CD4-positive, CD25-positive, alpha-beta regulatory T cell (primary cell): ENCODE measurements around the gene KCNG3. TPM values are rescaled to one million over a fixed set of nuclear protein-coding genes. Genes with fewer than 3 reads are reported as not detected.

Experiments used
- ATAC-seq, 2 donors: fragments of 150-1000 bp; cut with Tn5 transposase; one replicate each; pipeline ENCODE4 v1.10.0; 2021; ENCODE audit warnings: low read depth in 2 of 2, moderate number of reproducible peaks in 2 of 2, moderate library complexity in 1 of 2
- DNase-seq, 3 donors: peaks; one replicate each; pipeline versions ENCODE4 v3.0.0 to v3.0.0-alpha.2; 2012 to 2022; ENCODE audit warnings: mixed read lengths in 1 of 3
- H3K27ac ChIP-seq: one replicate; pipeline ENCODE4 v1.7.0; 2013; ENCODE audit warnings: mild to moderate bottlenecking, low read length; ENCODE audit not compliant: insufficient read depth, poor library complexity, severe bottlenecking
- H3K27me3 ChIP-seq: one replicate; pipeline ENCODE4 v1.7.0; 2013; ENCODE audit warnings: low read length; ENCODE audit not compliant: control insufficient read depth, insufficient read depth
- H3K36me3 ChIP-seq: one replicate; pipeline ENCODE4 v1.7.0; 2013; ENCODE audit warnings: mild to moderate bottlenecking, low read length, moderate library complexity; ENCODE audit not compliant: control insufficient read depth, insufficient read depth
- H3K4me1 ChIP-seq: 2 replicates; pipeline ENCODE4 v1.7.0; 2013; ENCODE audit warnings: mild to moderate bottlenecking, low read length; ENCODE audit not compliant: insufficient read depth, control insufficient read depth, poor library complexity, severe bottlenecking
- H3K4me3 ChIP-seq: one replicate; pipeline ENCODE4 v1.7.0; 2013; ENCODE audit warnings: low read depth, mild to moderate bottlenecking, low read length, moderate library complexity
- H3K9me3 ChIP-seq, 2 experiments: 1 replicate in 1 of 2; 2 replicates in 1 of 2; pipeline ENCODE4 v1.7.0; 2013; ENCODE audit warnings: low read length in 2 of 2, mild to moderate bottlenecking in 1 of 2, moderate library complexity in 1 of 2; ENCODE audit not compliant: control insufficient read depth in 2 of 2
- H3K27ac Mint-ChIP-seq, 3 donors: one replicate each; pipeline ENCODE4 v1.8.0; 2020 to 2022; ENCODE audit warnings: mild to moderate bottlenecking in 3 of 3, mixed read lengths in 3 of 3, moderate library complexity in 2 of 3
- H3K27me3 Mint-ChIP-seq: one replicate; pipeline ENCODE4 v1.8.0; 2022; ENCODE audit warnings: mild to moderate bottlenecking, mixed read lengths
- H3K36me3 Mint-ChIP-seq: one replicate; pipeline ENCODE4 v1.8.0; 2020; ENCODE audit warnings: mixed read lengths
- H3K4me1 Mint-ChIP-seq, 4 donors: one replicate each; pipeline ENCODE4 v1.8.0; 2020 to 2022; ENCODE audit warnings: mixed read lengths in 4 of 4, mild to moderate bottlenecking in 1 of 4
- H3K4me3 Mint-ChIP-seq, 4 donors: one replicate each; pipeline ENCODE4 v1.8.0; 2020 to 2022; ENCODE audit warnings: mild to moderate bottlenecking in 4 of 4, mixed read lengths in 4 of 4, moderate library complexity in 3 of 4
- H3K9me3 Mint-ChIP-seq, 7 donors: one replicate each; pipeline ENCODE4 v1.8.0; 2020 to 2022; ENCODE audit warnings: mixed read lengths in 7 of 7, mild to moderate bottlenecking in 3 of 7, moderate library complexity in 2 of 7
- polyA plus RNA-seq, 4 donors: library from polyadenylated mRNA; unstranded; fragments of 300-500 nt; fragmentation: Illumina TruSeq; gene quantifications; one replicate each; pipeline ENCODE4 v1.2.3, GENCODE V29; 2021
- total RNA-seq: library from RNA; stranded (reverse); gene quantifications from one replicate; pipeline ENCODE4 v1.2.3, GENCODE V29; 2022

The KCNG3 gene
- total and polyA plus RNA-seq, 5 donors from 2014 or later: not detected

- H3K27ac ChIP-seq: no peak overlapping the region
- no peak overlapping the region for H3K27ac Mint-ChIP-seq
- no peaks in the 10 kb centered on the region for H3K4me1 Mint-ChIP-seq
- H3K36me3 Mint-ChIP-seq: no peaks in the 10 kb centered on the region
- no peak overlapping the region for H3K4me3 ChIP-seq
- H3K4me1 ChIP-seq: no peaks in the 10 kb centered on the region
- no peaks in the 10 kb centered on the region for H3K9me3 ChIP-seq
- H3K27me3 ChIP-seq: peaks cover 15% of the 10 kb centered on the region
- H3K36me3 ChIP-seq: no peaks in the 10 kb centered on the region
- peaks cover 0 to 1% (median 0%) of the 10 kb centered on the region in 7 donors for H3K9me3 Mint-ChIP-seq
- DNase-seq (no peak), ATAC-seq (no peak)
- no peak overlapping the region for H3K4me3 Mint-ChIP-seq
- H3K27me3 Mint-ChIP-seq: peaks cover 34% of the 10 kb centered on the region
Measured at GRCh38 chr2:42438685-42439084, 55.1 kb downstream of the KCNG3 start.

GRCh38 chr2:42436370-42436769, 57.4 kb downstream of the KCNG3 start:
- peaks cover 0 to 2% (median 0%) of the 10 kb centered on the region in 7 donors for H3K9me3 Mint-ChIP-seq
- peaks cover 15% of the 10 kb centered on the region for H3K27me3 ChIP-seq
- H3K36me3 ChIP-seq: no peaks in the 10 kb centered on the region
- no peaks in the 10 kb centered on the region for H3K4me1 Mint-ChIP-seq
- ATAC-seq (no peak), DNase-seq (no peak)
- peaks cover 35% of the 10 kb centered on the region for H3K27me3 Mint-ChIP-seq
- no peak overlapping the region for H3K27ac ChIP-seq
- no peak overlapping the region for H3K4me3 ChIP-seq
- no peaks in the 10 kb centered on the region for H3K9me3 ChIP-seq
- H3K4me1 ChIP-seq: no peaks in the 10 kb centered on the region
- no peak overlapping the region for H3K27ac Mint-ChIP-seq
- H3K4me3 Mint-ChIP-seq: no peak overlapping the region
- no peaks in the 10 kb centered on the region for H3K36me3 Mint-ChIP-seq

GRCh38 chr2:42435628-42436027, 58.2 kb downstream of the KCNG3 start:
- Mint-ChIP-seq H3K4me1 (no peaks in the 10 kb centered on the region), H3K27ac (no peak overlapping the region), H3K36me3 (no peaks in the 10 kb centered on the region), H3K4me3 (no peak overlapping the region), H3K9me3 (peaks cover 0 to 2% (median 0%) of the 10 kb centered on the region in 7 donors), H3K27me3 (peaks cover 36% of the 10 kb centered on the region)
- Histone ChIP-seq H3K4me3 (no peak overlapping the region), H3K36me3 (no peaks in the 10 kb centered on the region), H3K9me3 (no peaks in the 10 kb centered on the region), H3K27me3 (peaks cover 15% of the 10 kb centered on the region), H3K27ac (no peak overlapping the region), H3K4me1 (no peaks in the 10 kb centered on the region)
- DNase-seq: no peak
- no peak for ATAC-seq

GRCh38 chr2:42430188-42430587, 63.6 kb downstream of the KCNG3 start:
- DNase-seq: no peak
- H3K27me3 Mint-ChIP-seq: peaks cover 43% of the 10 kb centered on the region
- H3K36me3 ChIP-seq: no peaks in the 10 kb centered on the region
- H3K27ac Mint-ChIP-seq: no peak overlapping the region
- no peaks in the 10 kb centered on the region for H3K4me1 Mint-ChIP-seq
- peaks cover 6% of the 10 kb centered on the region for H3K27me3 ChIP-seq
- no peak overlapping the region for H3K27ac ChIP-seq
- H3K4me3 ChIP-seq: no peak overlapping the region
- H3K4me1 ChIP-seq: no peaks in the 10 kb centered on the region
- H3K36me3 Mint-ChIP-seq: no peaks in the 10 kb centered on the region
- H3K9me3 Mint-ChIP-seq: peaks cover 0 to 3% (median 0%) of the 10 kb centered on the region in 7 donors
- no peak for ATAC-seq
- H3K9me3 ChIP-seq: no peaks in the 10 kb centered on the region
- no peak overlapping the region for H3K4me3 Mint-ChIP-seq

- H3K27ac ChIP-seq: no peak overlapping the region
- Mint-ChIP-seq H3K27me3 (peaks cover 38% of the 10 kb centered on the region), H3K4me1 (no peaks in the 10 kb centered on the region), H3K4me3 (no peak overlapping the region), H3K9me3 (peaks cover 0 to 3% (median 0%) of the 10 kb centered on the region in 7 donors), H3K36me3 (no peaks in the 10 kb centered on the region), H3K27ac (no peak overlapping the region)
- peaks cover 6% of the 10 kb centered on the region for H3K27me3 ChIP-seq
- ATAC-seq (no peak), DNase-seq (no peak)
- H3K4me3 ChIP-seq: no peak overlapping the region
- no peaks in the 10 kb centered on the region for H3K4me1 ChIP-seq
- H3K9me3 ChIP-seq: no peaks in the 10 kb centered on the region
- H3K36me3 ChIP-seq: no peaks in the 10 kb centered on the region
Measured at GRCh38 chr2:42429352-42429751, 64.4 kb downstream of the KCNG3 start.

GRCh38 chr2:42425697-42426096, 68.1 kb downstream of the KCNG3 start:
- Histone ChIP-seq H3K27ac (no peak overlapping the region), H3K9me3 (no peaks in the 10 kb centered on the region), H3K36me3 (no peaks in the 10 kb centered on the region), H3K27me3 (no peaks in the 10 kb centered on the region), H3K4me3 (no peak overlapping the region), H3K4me1 (no peaks in the 10 kb centered on the region)
- DNase-seq: no peak
- Mint-ChIP-seq H3K27me3 (peaks cover 16% of the 10 kb centered on the region), H3K9me3 (peaks cover 0 to 3% (median 0%) of the 10 kb centered on the region in 7 donors), H3K4me1 (peaks cover 0 to 18% (median 5%) of the 10 kb centered on the region in 4 donors), H3K27ac (no peak overlapping the region), H3K4me3 (no peak overlapping the region), H3K36me3 (no peaks in the 10 kb centered on the region)
- no peak for ATAC-seq

- Histone ChIP-seq H3K27ac (no peak overlapping the region), H3K4me1 (peaks cover under 1% of the 10 kb centered on the region), H3K36me3 (no peaks in the 10 kb centered on the region), H3K9me3 (no peaks in the 10 kb centered on the region), H3K4me3 (no peak overlapping the region), H3K27me3 (no peaks in the 10 kb centered on the region)
- Mint-ChIP-seq H3K27me3 (peaks cover 16% of the 10 kb centered on the region), H3K4me1 (peaks cover 0 to 23% (median 6%) of the 10 kb centered on the region in 4 donors), H3K27ac (no peak overlapping the region), H3K9me3 (no peaks in the 10 kb centered on the region), H3K36me3 (no peaks in the 10 kb centered on the region), H3K4me3 (no peak overlapping the region)
- DNase-seq (no peak), ATAC-seq (no peak)
Measured at GRCh38 chr2:42424033-42424432, 69.7 kb downstream of the KCNG3 start.

GRCh38 chr2:42421601-42422239, 72.1 kb downstream of the KCNG3 start:
- H3K36me3 ChIP-seq: no peaks in the 10 kb centered on the region
- Mint-ChIP-seq H3K4me1 (peaks cover 0 to 29% (median 6%) of the 10 kb centered on the region in 4 donors), H3K9me3 (no peaks in the 10 kb centered on the region), H3K27me3 (peaks cover 11% of the 10 kb centered on the region), H3K27ac (no peak overlapping the region), H3K4me3 (no peak overlapping the region), H3K36me3 (no peaks in the 10 kb centered on the region)
- ATAC-seq (no peak), DNase-seq (no peak)
- H3K9me3 ChIP-seq: no peaks in the 10 kb centered on the region
- H3K4me3 ChIP-seq: no peak overlapping the region
- no peak overlapping the region for H3K27ac ChIP-seq
- H3K27me3 ChIP-seq: no peaks in the 10 kb centered on the region
- peaks cover 6% of the 10 kb centered on the region for H3K4me1 ChIP-seq
